K562 (cell line): ENCODE measurements around the gene MDK. TPM values are rescaled to one million over a fixed set of nuclear protein-coding genes. Genes with fewer than 3 reads are reported as not detected.

ENCODE experiments used
- ATF1 ChIP-seq, 2 experiments: fragments of 450-650 bp in 1 of 2; IDR thresholded peaks; 2 replicates each; pipeline ENCODE4 v1.6.1; 2016; ENCODE audit warnings: missing compliant biosample characterization in 1 of 2, missing genetic modification characterization in 1 of 2
- HDAC1 ChIP-seq, 2 experiments: fragments of 450-650 bp; IDR thresholded peaks; 2 replicates each; pipeline ENCODE4 v1.6.1; 2016 to 2017; ENCODE audit warnings: inconsistent platforms in 1 of 2, mild to moderate bottlenecking in 1 of 2, moderate library complexity in 1 of 2
- JUN ChIP-seq, 2 experiments: sonication (generic) in 1 of 2; formaldehyde crosslinking in 1 of 2; IDR thresholded peaks; 2 replicates each; pipeline versions ENCODE4 v1.6.1 to v1.8.0; 2012 to 2022; ENCODE audit warnings: borderline replicate concordance in 2 of 2, mild to moderate bottlenecking in 2 of 2, improper control_type of control experiment in 1 of 2, low read depth in 1 of 2, low read length in 1 of 2, missing genetic modification reagents in 1 of 2
- MITF ChIP-seq: IDR thresholded peaks from 2 replicates; pipeline ENCODE4 v1.6.1; 2014; ENCODE audit warnings: antibody characterized with exemption
- NCOA4 ChIP-seq: fragments of 450-650 bp; IDR thresholded peaks from 2 replicates; pipeline ENCODE4 v1.6.1; 2018; ENCODE audit warnings: mild to moderate bottlenecking; ENCODE audit not compliant: partially characterized antibody
- SMARCA5 ChIP-seq: fragments of 450-650 bp; IDR thresholded peaks from 2 replicates; pipeline ENCODE4 v1.6.1; 2016
- TEAD4 ChIP-seq, 2 experiments: sonication (generic) in 1 of 2; formaldehyde crosslinking in 1 of 2; IDR thresholded peaks; 2 replicates each; pipeline versions ENCODE4 v1.6.1 to v1.8.0; 2012 to 2022; ENCODE audit warnings: borderline replicate concordance in 1 of 2, inconsistent platforms in 1 of 2, low read length in 1 of 2, mild to moderate bottlenecking in 1 of 2, missing genetic modification reagents in 1 of 2
- ZC3H11A ChIP-seq: IDR thresholded peaks from 2 replicates; pipeline ENCODE4 v1.6.1; 2012; ENCODE audit warnings: low read depth, low read length, improper control_type of control experiment
- ZNF12 ChIP-seq: sonication (generic); formaldehyde crosslinking; IDR thresholded peaks from 2 replicates; pipeline ENCODE4 v1.4.0; 2020; ENCODE audit warnings: mild to moderate bottlenecking, missing genetic modification reagents
- ZNF740 ChIP-seq, 3 experiments: fragments of 200-800 bp in 1 of 3; sonication (Bioruptor generic) in 1 of 3; sonication (generic) in 1 of 3; formaldehyde crosslinking in 1 of 3; IDR thresholded peaks; 2 replicates each; pipeline versions ENCODE4 v1.6.1 to v1.8.0; 2016 to 2022; ENCODE audit warnings: mild to moderate bottlenecking in 2 of 3, missing compliant biosample characterization in 2 of 3, missing genetic modification characterization in 2 of 3, missing genetic modification reagents in 1 of 3
- polyA plus RNA-seq, 8 experiments: library from polyadenylated mRNA; depleted of rRNA in 4 of 8; stranded (reverse) in 5 of 8; unstranded in 3 of 8; fragments of >200 nt; fragmentation: Nextera tagmentation in 2 of 8; fragmentation: Illumina TruSeq in 1 of 8; extraction: Ambion mirVana in 2 of 8; extraction: Trizol in 1 of 8; gene quantifications; 2 replicates each; pipeline versions ENCODE4 v1.2.1 to v1.2.3, GENCODE V29; 2011 to 2014; ENCODE audit warnings: inconsistent platforms in 1 of 8, missing spikeins in 1 of 8
- total RNA-seq, 7 experiments: library from RNA; depleted of rRNA in 6 of 7; stranded (reverse); fragments of >200 nt in 6 of 7; fragmentation: Illumina TruSeq in 2 of 7; extraction: Trizol in 2 of 7; gene quantifications; 2 replicates each; pipeline versions ENCODE4 v1.2.1 to v1.2.3, GENCODE V29; 2011 to 2021; ENCODE audit warnings: low replicate concordance in 1 of 7
- TF ChIP-seq, protein P1 (sequence below): fragments of 450-650 bp; IDR thresholded peaks from 2 replicates; pipeline ENCODE4 v1.6.1; 2016; ENCODE audit warnings: mild to moderate bottlenecking, moderate library complexity

MDK gene
- total and polyA plus RNA-seq, 9 of the 15 experiments (the other 6 are each of a cell fraction or from before 2014, with no cell fraction given): 20.7 to 700 (median 350) TPM

GRCh38 chr11:46336563-46337180 lies 44.8 kb upstream of the MDK start (continued):
- TF ChIP-seq, protein P1, sequence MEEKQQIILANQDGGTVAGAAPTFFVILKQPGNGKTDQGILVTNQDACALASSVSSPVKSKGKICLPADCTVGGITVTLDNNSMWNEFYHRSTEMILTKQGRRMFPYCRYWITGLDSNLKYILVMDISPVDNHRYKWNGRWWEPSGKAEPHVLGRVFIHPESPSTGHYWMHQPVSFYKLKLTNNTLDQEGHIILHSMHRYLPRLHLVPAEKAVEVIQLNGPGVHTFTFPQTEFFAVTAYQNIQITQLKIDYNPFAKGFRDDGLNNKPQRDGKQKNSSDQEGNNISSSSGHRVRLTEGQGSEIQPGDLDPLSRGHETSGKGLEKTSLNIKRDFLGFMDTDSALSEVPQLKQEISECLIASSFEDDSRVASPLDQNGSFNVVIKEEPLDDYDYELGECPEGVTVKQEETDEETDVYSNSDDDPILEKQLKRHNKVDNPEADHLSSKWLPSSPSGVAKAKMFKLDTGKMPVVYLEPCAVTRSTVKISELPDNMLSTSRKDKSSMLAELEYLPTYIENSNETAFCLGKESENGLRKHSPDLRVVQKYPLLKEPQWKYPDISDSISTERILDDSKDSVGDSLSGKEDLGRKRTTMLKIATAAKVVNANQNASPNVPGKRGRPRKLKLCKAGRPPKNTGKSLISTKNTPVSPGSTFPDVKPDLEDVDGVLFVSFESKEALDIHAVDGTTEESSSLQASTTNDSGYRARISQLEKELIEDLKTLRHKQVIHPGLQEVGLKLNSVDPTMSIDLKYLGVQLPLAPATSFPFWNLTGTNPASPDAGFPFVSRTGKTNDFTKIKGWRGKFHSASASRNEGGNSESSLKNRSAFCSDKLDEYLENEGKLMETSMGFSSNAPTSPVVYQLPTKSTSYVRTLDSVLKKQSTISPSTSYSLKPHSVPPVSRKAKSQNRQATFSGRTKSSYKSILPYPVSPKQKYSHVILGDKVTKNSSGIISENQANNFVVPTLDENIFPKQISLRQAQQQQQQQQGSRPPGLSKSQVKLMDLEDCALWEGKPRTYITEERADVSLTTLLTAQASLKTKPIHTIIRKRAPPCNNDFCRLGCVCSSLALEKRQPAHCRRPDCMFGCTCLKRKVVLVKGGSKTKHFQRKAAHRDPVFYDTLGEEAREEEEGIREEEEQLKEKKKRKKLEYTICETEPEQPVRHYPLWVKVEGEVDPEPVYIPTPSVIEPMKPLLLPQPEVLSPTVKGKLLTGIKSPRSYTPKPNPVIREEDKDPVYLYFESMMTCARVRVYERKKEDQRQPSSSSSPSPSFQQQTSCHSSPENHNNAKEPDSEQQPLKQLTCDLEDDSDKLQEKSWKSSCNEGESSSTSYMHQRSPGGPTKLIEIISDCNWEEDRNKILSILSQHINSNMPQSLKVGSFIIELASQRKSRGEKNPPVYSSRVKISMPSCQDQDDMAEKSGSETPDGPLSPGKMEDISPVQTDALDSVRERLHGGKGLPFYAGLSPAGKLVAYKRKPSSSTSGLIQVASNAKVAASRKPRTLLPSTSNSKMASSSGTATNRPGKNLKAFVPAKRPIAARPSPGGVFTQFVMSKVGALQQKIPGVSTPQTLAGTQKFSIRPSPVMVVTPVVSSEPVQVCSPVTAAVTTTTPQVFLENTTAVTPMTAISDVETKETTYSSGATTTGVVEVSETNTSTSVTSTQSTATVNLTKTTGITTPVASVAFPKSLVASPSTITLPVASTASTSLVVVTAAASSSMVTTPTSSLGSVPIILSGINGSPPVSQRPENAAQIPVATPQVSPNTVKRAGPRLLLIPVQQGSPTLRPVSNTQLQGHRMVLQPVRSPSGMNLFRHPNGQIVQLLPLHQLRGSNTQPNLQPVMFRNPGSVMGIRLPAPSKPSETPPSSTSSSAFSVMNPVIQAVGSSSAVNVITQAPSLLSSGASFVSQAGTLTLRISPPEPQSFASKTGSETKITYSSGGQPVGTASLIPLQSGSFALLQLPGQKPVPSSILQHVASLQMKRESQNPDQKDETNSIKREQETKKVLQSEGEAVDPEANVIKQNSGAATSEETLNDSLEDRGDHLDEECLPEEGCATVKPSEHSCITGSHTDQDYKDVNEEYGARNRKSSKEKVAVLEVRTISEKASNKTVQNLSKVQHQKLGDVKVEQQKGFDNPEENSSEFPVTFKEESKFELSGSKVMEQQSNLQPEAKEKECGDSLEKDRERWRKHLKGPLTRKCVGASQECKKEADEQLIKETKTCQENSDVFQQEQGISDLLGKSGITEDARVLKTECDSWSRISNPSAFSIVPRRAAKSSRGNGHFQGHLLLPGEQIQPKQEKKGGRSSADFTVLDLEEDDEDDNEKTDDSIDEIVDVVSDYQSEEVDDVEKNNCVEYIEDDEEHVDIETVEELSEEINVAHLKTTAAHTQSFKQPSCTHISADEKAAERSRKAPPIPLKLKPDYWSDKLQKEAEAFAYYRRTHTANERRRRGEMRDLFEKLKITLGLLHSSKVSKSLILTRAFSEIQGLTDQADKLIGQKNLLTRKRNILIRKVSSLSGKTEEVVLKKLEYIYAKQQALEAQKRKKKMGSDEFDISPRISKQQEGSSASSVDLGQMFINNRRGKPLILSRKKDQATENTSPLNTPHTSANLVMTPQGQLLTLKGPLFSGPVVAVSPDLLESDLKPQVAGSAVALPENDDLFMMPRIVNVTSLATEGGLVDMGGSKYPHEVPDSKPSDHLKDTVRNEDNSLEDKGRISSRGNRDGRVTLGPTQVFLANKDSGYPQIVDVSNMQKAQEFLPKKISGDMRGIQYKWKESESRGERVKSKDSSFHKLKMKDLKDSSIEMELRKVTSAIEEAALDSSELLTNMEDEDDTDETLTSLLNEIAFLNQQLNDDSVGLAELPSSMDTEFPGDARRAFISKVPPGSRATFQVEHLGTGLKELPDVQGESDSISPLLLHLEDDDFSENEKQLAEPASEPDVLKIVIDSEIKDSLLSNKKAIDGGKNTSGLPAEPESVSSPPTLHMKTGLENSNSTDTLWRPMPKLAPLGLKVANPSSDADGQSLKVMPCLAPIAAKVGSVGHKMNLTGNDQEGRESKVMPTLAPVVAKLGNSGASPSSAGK: no peak
- TF ChIP-seq JUN (IDR thresholded peaks at IDR 0.05; ENCODE audit: borderline replicate concordance, low read depth, low read length) (no peak), JUN (CRISPR knock-in tag; IDR thresholded peaks at IDR 0.05; ENCODE audit: borderline replicate concordance) (no peak), HDAC1 (IDR thresholded peaks at IDR 0.05) (peak in 1 of 2 experiments; percentile 65; a peak in 1 of 4 replicates), TEAD4 (IDR thresholded peaks at IDR 0.05; ENCODE audit: low read length) (peak; percentile 94), TEAD4 (CRISPR knock-in tag; IDR thresholded peaks at IDR 0.05; ENCODE audit: borderline replicate concordance) (no peak; the same call in 1 of the 2 replicates), ZNF12 (CRISPR knock-in tag) (no peak), ZNF740 (CRISPR knock-in tag; IDR thresholded peaks at IDR 0.05) (no peak), ZNF740 (tag; IDR thresholded peaks at IDR 0.05) (no peak), MITF (peak; percentile 42; the same call in 1 of the 2 replicates), ZC3H11A (no peak), ATF1 (CRISPR knock-in tag; IDR thresholded peaks at IDR 0.05) (no peak), ATF1 (tag; IDR thresholded peaks at IDR 0.05) (peak; percentile 34; the same call in 1 of the 2 replicates), SMARCA5 (peak; percentile 65; the same call in 1 of the 2 replicates), NCOA4 (no peak)
